Epithelial cell of proximal tubule (primary cell): ENCODE results near the gene BLTP3B. TPM values are rescaled to one million over a fixed set of nuclear protein-coding genes. Genes with fewer than 3 reads are reported as not detected.
A peak's percentile ranks its signal among the peaks of the same experiment; 100 is the strongest.
"Not testable (repeated sequence)": the region's sequence is repeated elsewhere in the genome, so short reads cannot be mapped to it uniquely, and the experiment has no call there.

Experiments
- DNase-seq: peaks from one replicate; pipeline ENCODE4 v3.0.0-alpha.2; 2011; ENCODE audit warnings: low read depth
- H3K4me3 ChIP-seq: 2 replicates; pipeline ENCODE4 v1.5.1; 2011; ENCODE audit warnings: low read depth, mild to moderate bottlenecking, low read length
- total RNA-seq: library from RNA; depleted of rRNA; stranded (reverse); fragments of >200 nt; gene quantifications from 2 replicates; pipeline ENCODE4 v1.2.3, GENCODE V29; 2015
- TF ChIP-seq, protein P1 (sequence below): conservative IDR thresholded peaks from 2 replicates; pipeline ENCODE4 v1.5.1; 2012; ENCODE audit warnings: low read depth, mild to moderate bottlenecking, low read length

The BLTP3B gene, protein sequence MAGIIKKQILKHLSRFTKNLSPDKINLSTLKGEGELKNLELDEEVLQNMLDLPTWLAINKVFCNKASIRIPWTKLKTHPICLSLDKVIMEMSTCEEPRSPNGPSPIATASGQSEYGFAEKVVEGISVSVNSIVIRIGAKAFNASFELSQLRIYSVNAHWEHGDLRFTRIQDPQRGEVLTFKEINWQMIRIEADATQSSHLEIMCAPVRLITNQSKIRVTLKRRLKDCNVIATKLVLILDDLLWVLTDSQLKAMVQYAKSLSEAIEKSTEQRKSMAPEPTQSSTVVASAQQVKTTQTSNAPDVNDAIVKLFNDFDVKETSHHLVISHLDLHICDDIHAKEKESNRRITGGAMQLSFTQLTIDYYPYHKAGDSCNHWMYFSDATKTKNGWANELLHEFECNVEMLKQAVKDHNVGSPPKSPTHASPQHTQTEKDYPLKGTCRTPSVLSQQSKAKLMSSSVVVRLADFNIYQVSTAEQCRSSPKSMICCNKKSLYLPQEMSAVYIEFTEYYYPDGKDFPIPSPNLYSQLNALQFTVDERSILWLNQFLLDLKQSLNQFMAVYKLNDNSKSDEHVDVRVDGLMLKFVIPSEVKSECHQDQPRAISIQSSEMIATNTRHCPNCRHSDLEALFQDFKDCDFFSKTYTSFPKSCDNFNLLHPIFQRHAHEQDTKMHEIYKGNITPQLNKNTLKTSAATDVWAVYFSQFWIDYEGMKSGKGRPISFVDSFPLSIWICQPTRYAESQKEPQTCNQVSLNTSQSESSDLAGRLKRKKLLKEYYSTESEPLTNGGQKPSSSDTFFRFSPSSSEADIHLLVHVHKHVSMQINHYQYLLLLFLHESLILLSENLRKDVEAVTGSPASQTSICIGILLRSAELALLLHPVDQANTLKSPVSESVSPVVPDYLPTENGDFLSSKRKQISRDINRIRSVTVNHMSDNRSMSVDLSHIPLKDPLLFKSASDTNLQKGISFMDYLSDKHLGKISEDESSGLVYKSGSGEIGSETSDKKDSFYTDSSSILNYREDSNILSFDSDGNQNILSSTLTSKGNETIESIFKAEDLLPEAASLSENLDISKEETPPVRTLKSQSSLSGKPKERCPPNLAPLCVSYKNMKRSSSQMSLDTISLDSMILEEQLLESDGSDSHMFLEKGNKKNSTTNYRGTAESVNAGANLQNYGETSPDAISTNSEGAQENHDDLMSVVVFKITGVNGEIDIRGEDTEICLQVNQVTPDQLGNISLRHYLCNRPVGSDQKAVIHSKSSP (N-terminal part only)
- total RNA-seq = 10.0 and 14.5 TPM in 2 replicates

DNA sequence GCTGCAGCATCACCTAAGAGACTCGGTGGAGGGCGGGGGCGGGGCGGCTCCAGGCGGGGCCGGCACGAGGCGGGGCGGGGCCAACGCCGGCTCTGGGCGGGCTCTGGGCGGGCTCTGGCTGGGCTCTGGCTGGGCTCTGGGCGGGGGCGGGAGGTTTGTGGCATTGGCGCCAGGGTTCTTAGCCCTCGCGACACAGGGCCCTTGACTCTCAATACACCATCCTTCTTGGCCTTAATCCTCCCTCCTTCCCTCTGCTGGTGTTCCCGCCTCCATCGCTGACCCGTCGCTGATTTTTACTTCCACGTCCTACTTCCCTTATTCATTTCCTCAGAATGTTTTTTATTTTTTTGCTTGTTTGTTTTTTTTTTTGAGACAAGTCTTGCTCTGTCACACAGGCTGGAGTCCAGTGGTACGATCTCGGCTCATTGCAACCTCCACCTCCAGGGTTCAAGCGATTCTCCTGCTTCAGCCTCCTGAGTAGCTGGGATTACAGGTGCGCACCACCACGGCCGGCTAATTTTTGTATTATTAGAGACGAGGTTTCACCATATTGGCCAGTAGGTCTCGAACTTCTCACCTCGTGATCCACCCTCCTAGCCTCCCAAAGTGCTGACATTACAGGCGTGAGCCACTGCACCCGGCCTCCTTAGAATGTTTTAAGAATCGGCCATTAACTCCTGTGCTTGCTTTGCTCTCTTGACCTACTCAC lies at the start of gene BLTP3B:
BLTP3B (minus strand) TSS at position 24 of the 709 bp plus-strand sequence. CDS start 239 bp downstream, outside the sequence.
- TF ChIP-seq, protein P1, sequence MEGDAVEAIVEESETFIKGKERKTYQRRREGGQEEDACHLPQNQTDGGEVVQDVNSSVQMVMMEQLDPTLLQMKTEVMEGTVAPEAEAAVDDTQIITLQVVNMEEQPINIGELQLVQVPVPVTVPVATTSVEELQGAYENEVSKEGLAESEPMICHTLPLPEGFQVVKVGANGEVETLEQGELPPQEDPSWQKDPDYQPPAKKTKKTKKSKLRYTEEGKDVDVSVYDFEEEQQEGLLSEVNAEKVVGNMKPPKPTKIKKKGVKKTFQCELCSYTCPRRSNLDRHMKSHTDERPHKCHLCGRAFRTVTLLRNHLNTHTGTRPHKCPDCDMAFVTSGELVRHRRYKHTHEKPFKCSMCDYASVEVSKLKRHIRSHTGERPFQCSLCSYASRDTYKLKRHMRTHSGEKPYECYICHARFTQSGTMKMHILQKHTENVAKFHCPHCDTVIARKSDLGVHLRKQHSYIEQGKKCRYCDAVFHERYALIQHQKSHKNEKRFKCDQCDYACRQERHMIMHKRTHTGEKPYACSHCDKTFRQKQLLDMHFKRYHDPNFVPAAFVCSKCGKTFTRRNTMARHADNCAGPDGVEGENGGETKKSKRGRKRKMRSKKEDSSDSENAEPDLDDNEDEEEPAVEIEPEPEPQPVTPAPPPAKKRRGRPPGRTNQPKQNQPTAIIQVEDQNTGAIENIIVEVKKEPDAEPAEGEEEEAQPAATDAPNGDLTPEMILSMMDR = no peak
- peak within 1 kb of the TSS; percentile 97 for H3K4me3 ChIP-seq
- no peak for DNase-seq

DNA sequence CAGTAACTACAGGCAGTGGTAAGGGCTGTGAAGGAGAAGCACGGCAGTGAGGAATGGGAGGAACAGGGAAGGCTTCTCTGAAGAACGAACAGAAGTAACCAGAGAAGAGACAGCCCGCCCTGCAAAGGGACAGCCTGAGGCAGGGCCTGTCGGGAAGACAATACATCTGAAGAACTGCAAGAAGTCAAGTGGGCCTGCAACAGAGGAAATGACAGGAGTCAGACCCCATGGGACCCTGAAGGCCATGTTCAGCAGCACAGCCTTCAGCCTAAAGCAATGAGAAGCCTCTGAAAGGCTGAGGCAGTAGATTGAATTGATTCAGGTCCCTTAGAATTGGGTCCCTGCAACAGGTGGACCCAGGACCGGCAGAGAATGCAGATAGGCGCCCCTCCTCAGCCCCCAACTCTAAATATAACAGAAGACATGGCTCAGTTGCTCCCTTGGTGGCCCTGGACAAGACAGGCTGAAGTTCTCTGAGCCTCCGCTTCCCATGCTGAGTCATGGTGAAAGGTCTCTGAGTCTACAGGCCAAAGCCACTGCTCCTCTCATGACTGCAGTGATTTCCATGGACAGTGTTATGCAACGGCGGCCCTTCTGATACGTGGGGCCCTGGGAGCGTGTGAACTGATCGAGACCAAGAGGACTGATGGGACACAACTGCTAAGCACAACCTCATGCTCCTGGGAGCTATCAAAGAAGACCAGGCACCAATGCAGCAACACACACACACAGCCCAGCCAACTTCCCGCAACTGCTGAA lies 47.1 kb upstream of the BLTP3B start:
- TF ChIP-seq, protein P1 = no peak
- H3K4me3 ChIP-seq = no peak overlapping the region
- no peak for DNase-seq

DNA sequence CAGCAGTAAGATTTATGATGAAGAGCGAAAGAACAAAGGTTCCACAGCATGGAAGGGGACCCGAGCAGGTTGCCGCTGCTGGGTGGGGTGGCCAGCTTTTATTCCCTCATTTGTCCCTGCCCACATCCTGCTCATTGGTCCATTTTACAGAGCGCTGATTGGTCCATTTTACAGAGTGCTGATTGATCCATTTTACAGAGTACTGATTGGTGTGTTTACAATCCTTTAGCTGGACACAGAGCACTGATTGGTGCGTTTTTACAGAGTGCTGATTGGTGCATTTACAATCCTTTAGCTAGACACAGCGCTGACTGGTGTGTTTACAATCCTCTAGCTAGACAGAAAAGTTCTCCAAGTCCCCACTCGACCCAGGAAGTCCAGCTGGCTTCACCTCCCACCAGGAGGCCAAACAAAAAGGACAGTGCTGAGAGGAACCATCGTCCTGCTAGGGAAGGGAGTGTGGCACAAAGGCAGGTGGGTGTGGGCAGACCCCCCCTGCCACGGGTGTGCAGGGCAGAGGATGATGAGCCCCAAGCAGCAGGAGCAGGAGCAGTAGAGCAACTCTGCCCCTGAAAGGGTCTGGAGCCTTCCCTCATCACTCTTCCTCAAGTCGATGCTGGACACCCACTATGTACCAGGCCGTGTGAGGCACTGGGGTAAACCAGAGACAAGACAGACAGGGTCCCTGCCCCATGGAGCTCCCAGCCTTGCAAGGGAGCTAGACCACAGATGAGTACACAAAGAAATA lies 46.4 kb upstream of the BLTP3B start:
- DNase-seq, H3K4me3 ChIP-seq: not testable (repeated sequence)

DNA sequence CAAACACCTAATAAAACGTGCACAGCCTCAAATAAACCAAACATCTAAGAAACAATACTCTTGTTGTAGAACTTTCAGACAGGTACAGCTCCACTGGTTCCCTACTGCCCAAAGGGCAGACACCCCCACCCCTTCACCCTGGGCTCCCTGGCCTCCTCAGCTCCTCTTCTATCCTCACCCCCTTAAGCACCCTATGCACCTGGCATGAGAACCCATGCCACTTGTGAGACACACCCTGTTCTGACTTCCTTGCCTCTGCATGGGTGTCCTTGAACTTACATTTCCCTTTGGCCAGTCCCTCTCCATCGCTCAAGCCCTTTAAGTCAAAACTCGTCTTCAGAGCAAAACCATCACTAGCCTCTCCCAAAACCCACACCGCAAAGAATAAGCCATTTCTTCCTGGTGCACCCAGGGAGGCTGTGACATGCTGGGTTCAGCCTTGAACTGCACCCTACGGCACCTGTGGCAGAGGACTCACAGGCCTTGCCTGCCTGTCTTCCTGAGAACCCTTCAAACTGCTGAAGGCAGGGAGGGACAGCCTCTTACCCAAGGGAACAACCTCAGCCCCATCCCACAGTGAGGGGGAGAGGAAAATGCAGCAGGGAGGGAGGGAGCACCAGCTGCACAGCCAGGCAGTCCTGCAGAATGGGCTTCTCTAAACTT lies 45.3 kb upstream of the BLTP3B start:
- no peak overlapping the region for H3K4me3 ChIP-seq
- TF ChIP-seq, protein P1 = no peak
- DNase-seq = no peak

DNA sequence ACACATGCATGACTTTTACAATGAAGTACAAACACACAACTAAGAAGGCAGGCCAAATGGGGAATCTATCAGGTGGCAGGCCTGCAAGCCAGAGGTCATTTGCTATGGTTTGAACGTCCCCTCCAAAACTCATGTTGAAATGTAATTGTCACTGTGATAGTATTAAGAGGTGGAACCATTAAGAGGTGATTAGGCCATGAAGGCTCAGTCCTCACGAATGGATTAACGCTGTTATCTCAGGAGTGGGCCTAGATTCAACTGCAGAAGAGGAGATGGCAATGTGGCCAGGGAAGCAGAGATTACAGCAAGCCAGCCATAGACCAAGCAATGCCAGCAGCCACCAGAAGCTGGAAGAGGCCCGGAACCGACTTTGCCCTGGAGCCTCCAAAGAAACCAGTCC lies 44.4 kb upstream of the BLTP3B start:
- TF ChIP-seq, protein P1 = no peak
- DNase-seq = no peak
- H3K4me3 ChIP-seq = no peak overlapping the region

DNA sequence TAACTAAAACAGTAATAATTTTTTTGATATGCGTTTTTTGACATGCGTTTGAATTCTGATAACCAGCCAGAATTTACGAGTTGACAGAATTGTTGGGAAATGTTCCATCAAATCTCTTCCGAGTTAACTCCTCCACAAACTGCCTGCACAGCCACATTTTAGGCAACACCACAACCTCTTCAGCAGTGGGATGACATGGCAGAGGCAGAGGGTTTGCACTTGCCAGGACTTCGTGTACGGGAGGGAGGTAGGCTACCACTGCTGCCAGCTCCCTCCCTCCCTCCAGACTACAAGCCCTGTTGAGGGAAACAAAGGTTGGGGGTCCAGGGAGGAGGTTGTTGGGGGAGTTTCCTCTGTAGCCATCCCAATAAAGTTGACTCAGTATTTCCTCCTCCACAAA lies 43.4 kb upstream of the BLTP3B start:
- no peak overlapping the region for H3K4me3 ChIP-seq
- TF ChIP-seq, protein P1 = no peak
- DNase-seq = no peak
